GM12865 (cell line): ENCODE measurements around the gene ANKRD13D.

Experiments used
- DNase-seq: peaks from one replicate; pipeline ENCODE4 v3.0.0; 2010; ENCODE audit warnings: low read depth
- H3K4me3 ChIP-seq: 2 replicates; pipeline ENCODE4 v1.5.1; 2011; ENCODE audit warnings: mild to moderate bottlenecking, low read depth, low read length, control low read depth
- CTCF ChIP-seq: IDR thresholded peaks from 2 replicates; pipeline ENCODE4 v1.5.1; 2011; ENCODE audit warnings: low read length, control low read depth, low read depth, inconsistent platforms; ENCODE audit not compliant: insufficient read depth; ENCODE audit errors: missing control alignments

The ANKRD13D gene

DNA sequence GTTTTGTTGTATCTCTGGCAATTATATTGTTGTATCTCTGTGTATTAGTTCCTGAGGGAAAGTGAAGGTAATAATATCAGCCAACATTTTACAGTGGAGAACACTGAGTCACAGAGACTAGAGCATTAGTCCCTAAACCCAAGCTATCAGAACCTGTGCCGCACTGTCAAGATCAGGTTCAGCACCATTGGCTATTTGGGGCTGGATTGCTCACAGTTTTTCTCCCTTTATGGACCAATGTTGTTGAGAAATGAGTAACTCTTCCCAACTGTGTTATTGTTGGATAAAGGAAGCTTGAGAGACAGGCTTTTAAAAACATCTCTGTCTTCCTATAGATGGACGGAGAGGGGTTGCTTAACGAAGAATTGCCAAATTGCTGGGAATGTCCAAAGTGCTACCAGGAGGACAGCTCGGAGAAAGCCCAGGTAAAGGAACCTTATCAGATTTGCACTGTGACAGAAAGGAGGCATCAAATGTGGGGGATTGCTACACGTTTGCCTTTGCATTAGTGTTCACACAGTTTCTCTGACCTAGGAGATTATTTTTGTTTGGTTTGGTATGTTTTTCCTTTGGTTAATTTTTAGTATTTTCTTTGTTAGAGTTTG, 41.1 kb upstream of the ANKRD13D start:
- no peak for DNase-seq
- TF ChIP-seq CTCF = no peak
- H3K4me3 ChIP-seq = no peak overlapping the region

DNA sequence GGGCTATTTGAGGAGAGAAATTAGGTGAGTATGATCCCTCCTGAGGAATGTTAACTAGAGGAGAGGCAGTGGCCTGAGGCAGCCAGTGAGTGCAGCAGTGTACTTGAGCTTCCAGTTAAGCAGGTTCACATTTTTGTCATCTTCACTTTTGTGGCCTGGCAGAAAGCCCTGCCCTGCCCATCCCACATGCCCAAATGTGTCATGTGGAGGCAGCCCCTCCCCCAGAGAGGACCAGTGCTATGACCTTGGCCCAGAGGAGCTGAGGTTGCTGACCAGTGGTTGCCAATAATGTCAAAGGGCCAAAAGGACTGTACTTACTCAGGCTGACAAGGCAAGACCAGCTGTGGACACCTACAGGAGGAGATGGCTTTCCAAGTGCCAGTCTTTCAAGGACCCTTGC, 40.5 kb upstream of the ANKRD13D start:
- no peak overlapping the region for H3K4me3 ChIP-seq
- no peak for DNase-seq
- no peak for TF ChIP-seq CTCF

DNA sequence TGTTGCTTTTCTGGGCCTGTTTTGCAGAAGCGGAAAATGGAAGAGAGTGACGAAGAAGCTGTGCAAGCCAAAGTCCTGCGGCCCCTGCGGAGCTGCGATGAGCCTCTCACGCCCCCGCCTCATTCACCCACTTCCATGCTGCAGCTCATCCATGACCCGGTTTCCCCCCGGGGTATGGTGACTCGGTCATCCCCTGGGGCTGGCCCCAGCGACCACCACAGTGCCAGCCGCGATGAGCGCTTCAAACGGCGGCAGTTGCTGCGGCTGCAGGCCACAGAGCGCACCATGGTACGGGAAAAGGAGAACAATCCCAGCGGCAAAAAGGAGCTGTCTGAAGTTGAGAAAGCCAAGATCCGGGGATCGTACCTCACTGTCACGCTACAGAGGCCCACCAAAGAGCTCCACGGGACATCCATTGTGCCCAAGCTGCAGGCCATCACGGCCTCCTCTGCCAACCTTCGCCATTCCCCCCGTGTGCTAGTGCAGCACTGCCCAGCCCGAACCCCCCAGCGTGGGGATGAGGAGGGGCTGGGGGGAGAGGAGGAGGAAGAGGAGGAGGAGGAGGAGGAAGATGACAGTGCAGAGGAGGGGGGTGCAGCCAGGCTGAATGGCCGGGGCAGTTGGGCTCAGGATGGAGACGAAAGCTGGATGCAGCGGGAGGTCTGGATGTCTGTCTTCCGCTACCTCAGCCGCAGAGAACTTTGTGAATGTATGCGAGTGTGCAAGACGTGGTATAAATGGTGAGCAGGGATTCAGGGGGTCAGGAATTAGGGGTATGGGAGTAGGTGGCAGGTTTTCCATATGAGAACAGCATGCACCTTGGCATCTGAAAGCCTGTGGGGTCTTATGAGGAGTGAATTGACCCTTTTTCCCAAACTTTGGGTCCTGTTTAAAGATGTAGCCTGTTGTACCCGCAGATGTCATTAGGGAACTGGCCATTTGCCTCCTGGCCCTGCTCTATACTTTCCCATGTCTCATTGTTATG, 38.8 kb upstream of the ANKRD13D start:
- TF ChIP-seq CTCF = no peak
- DNase-seq = no peak
- no peak overlapping the region for H3K4me3 ChIP-seq

GRCh38 chr11:67251841-67252240, 37.3 kb upstream of the ANKRD13D start:
- no peak overlapping the region for H3K4me3 ChIP-seq
- DNase-seq = no peak
- no peak for TF ChIP-seq CTCF

DNA sequence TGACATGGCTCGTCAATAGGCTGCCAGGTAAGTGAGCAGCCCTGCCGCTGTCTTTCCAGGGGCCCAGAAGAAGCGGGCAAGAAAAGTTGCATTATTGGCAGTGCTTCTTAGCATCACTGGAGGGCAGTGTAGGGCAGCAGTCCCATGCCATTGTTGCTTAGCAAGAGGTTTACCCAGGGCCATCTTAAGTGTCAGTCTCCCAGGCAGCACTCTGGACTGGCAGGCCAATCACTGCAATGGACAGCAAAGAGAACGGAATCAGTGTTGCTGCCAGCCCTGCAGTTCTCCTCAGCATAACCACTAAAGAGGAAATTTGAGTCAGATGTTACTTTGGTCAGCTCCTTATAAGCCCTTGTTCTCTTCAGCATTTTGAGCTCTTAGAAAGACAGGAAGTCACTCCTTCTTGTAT, 36.3 kb upstream of the ANKRD13D start:
- DNase-seq = peak; percentile 61
- no peak overlapping the region for H3K4me3 ChIP-seq
- peak; percentile 27 for TF ChIP-seq CTCF

DNA sequence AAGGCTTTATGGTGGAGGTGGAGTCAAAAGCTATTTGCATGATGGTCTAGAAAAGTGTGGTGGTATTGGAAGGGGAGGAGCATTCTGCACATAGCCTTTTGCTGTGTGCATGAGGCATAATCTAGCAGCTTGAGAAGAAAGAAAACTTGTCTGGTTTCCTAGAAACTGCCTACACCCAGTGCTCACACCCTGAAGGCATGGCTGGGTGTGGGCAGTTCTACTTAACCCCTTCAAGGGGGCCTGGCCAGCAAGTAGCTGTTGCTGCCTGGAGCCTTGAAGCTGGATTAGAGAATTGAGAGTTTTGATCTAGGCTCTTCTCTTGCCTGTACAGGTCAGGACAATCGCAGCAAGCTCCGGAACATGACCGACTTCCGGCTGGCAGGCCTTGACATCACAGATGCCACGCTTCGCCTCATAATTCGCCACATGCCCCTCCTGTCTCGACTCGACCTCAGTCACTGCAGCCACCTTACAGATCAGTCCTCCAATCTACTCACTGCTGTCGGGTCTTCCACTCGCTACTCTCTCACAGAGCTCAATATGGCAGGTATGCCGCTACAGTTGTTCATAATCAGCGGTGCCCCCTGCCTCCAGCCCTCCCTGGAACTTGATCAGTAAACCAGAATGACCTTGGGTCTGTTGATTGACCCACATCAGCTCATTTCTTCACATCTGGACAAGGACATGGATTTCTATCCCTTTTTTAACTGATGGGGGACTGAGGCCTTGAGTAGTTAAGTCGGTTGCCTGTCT, 35.1 kb upstream of the ANKRD13D start:
- DNase-seq = peak; percentile 33
- TF ChIP-seq CTCF = no peak
- H3K4me3 ChIP-seq = no peak overlapping the region
